ENCODE results near the gene ARRDC5. TPM values are rescaled to one million over a fixed set of nuclear protein-coding genes. Genes with fewer than 3 reads are reported as not detected.

The ARRDC5 gene
- total and polyA plus RNA-seq, 10 donors = 1.4 to 9.4 (median 6.5) TPM

DNA sequence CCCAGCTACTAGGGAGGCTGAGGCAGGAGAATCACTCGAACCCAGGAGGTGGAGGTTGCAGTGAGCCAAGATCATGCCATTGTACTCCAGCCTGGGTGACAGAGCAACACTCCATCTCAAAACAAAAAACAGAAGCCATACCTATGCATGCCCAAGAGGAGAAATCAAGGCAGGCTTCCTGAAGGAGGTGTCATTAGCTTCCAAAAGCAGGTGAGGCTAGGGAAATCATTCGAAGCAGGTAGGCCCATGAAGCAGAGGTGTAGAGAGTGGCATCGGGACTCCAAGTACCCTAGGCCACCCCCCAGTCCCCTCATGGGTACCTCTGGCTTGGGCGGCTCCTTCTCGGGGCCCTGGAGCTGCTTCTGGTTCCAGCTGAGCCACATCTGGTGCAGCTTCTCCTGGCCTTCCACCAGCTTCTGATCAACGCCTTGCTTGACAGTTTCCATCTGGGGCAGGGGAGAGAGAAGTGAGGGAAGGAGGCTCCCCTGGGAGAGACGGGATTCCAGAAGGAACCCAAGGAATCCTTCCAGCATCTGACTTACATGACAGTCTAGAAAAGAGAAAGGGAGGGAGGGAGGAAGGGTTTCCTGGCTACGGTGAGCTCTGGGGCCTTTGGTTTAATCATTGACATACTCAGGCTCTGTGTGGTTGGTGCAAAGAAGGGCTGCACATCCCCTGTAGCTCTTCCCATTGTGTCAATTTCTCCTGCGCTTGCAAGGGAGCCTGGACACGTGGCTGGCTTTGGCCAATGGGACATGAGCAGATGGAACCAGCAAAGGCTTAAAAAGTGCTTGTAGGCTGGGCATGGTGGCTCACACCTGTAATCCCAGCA is 58.1 kb downstream of the ARRDC5 start:
- peaks cover 0 to 98% (median 77%) of the 10 kb centered on the region in 6 donors for H3K36me3 ChIP-seq
- WGBS, 5 donors = 86 to 94% (median 88%) methylated on average over 10 of the region's 10 CpGs
- H3K27ac ChIP-seq = no peak overlapping the region

DNA sequence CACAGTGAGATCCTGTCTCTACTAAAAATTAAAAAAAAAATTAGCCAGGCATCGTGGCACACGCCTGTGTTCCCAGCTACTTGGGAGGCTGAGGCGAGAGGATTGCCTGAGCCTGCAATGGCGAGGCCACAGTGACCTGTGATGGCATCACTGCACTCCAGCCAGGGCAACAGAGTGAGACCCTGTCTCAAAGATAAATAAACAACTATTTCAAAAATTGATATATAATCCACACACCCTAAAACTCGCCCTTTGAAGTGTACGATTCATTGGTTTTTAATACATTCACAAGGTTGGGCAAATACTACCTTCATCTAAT is 59.1 kb downstream of the ARRDC5 start:
- Histone ChIP-seq H3K4me1 (peaks cover 0 to 14% (median 2%) of the 10 kb centered on the region in 6 donors), H3K36me3 (peaks cover 4 to 98% (median 80%) of the 10 kb centered on the region in 6 donors), H3K27ac (no peak overlapping the region), H3K9me3 (no peaks in the 10 kb centered on the region), H3K27me3 (replicated peaks in 1 of 7) (no peaks in the 10 kb centered on the region), H3K4me3 (no peak overlapping the region)
- no peak for DNase-seq
- 90 to 97% (median 94%) methylated on average over 6 of the region's 6 CpGs for WGBS, 5 donors
- TF ChIP-seq, protein P1, sequence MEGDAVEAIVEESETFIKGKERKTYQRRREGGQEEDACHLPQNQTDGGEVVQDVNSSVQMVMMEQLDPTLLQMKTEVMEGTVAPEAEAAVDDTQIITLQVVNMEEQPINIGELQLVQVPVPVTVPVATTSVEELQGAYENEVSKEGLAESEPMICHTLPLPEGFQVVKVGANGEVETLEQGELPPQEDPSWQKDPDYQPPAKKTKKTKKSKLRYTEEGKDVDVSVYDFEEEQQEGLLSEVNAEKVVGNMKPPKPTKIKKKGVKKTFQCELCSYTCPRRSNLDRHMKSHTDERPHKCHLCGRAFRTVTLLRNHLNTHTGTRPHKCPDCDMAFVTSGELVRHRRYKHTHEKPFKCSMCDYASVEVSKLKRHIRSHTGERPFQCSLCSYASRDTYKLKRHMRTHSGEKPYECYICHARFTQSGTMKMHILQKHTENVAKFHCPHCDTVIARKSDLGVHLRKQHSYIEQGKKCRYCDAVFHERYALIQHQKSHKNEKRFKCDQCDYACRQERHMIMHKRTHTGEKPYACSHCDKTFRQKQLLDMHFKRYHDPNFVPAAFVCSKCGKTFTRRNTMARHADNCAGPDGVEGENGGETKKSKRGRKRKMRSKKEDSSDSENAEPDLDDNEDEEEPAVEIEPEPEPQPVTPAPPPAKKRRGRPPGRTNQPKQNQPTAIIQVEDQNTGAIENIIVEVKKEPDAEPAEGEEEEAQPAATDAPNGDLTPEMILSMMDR (IDR thresholded peaks at IDR 0.05 in 8 of 11, conservative IDR thresholded peaks at IDR 0.05 in 3 of 11) = no peak
- TF ChIP-seq POLR2AphosphoS5 (IDR thresholded peaks at IDR 0.05) = no peak
- TF ChIP-seq POLR2A (IDR thresholded peaks at IDR 0.05) = no peak
- intact Hi-C loops (cut with DNase I; ENCODE audit: low total_unique reads) = no loop called here

More for the DNA sequence above, 58.1 kb downstream of the ARRDC5 start:
- TF ChIP-seq, protein P1 (IDR thresholded peaks at IDR 0.05 in 8 of 11, conservative IDR thresholded peaks at IDR 0.05 in 3 of 11) = no peak
- no peak for TF ChIP-seq POLR2AphosphoS5 (IDR thresholded peaks at IDR 0.05)
- TF ChIP-seq POLR2A (IDR thresholded peaks at IDR 0.05) = no peak
- Histone ChIP-seq H3K9me3 (no peaks in the 10 kb centered on the region), H3K4me1 (peaks cover 0 to 14% (median 2%) of the 10 kb centered on the region in 6 donors), H3K4me3 (no peak overlapping the region), H3K27me3 (replicated peaks in 1 of 7) (no peaks in the 10 kb centered on the region)
- DNase-seq = no peak
- intact Hi-C loops (cut with DNase I; ENCODE audit: low total_unique reads) = no loop called here

Small RNAs within 50 kb of the gene (microRNA-seq; reads per million reads assigned to microRNA genes)
- gene MIR4747 = 0 reads per million in 3 donors

Small RNAs within 50 kb of the gene (small RNA-seq; reads per million reads assigned to genes)
- gene MIR4747 = 0 to 0.06 (median 0) reads per million in 4 donors

Other genes starting within 250 kb of the ARRDC5 start
- 100 to 1,000 TPM in 1 of 7 donors, 10 to 100 TPM in 6; 39.7 to 100 (median 66.3) TPM for gene MYDGF, start 232.6 kb downstream of the ARRDC5 start, total RNA-seq
- 10 to 100 TPM; 39.0 to 72.5 (median 62.6) TPM for gene MYDGF, start 232.6 kb downstream of the ARRDC5 start, polyA plus RNA-seq
- gene DPP9, start 179.1 kb downstream of the ARRDC5 start, total RNA-seq = 10 to 100 TPM; 47.4 to 89.9 (median 69.7) TPM
- 10 to 100 TPM; 22.8 to 44.8 (median 28.8) TPM for gene DPP9, start 179.1 kb downstream of the ARRDC5 start, polyA plus RNA-seq
- gene FEM1A, start 111.2 kb downstream of the ARRDC5 start, total RNA-seq = 10 to 100 TPM; 10.3 to 18.2 (median 13.8) TPM
- 1 to 10 TPM; 2.5 to 5.4 (median 3.3) TPM for gene FEM1A, start 111.2 kb downstream of the ARRDC5 start, polyA plus RNA-seq
- 10 to 100 TPM; 10.2 to 21.0 (median 14.7) TPM for gene TICAM1, start 71.2 kb downstream of the ARRDC5 start, total RNA-seq
- gene TICAM1, start 71.2 kb downstream of the ARRDC5 start, polyA plus RNA-seq = 10 to 100 TPM in 1 of 3 donors, 1 to 10 TPM in 2; 4.4 to 12.5 (median 4.6) TPM
- 10 to 100 TPM; 26.7 to 63.5 (median 46.9) TPM for gene PLIN3, start 35.2 kb downstream of the ARRDC5 start, total RNA-seq
- 10 to 100 TPM; 28.0 to 40.0 (median 29.3) TPM for gene PLIN3, start 35.2 kb downstream of the ARRDC5 start, polyA plus RNA-seq
- gene UHRF1, start 6.6 kb upstream of the ARRDC5 start, total RNA-seq = 10 to 100 TPM in 1 of 7 donors, 1 to 10 TPM in 6; 2.1 to 10.8 (median 5.9) TPM
- gene UHRF1, start 6.6 kb upstream of the ARRDC5 start, polyA plus RNA-seq = 1 to 10 TPM; 1.5 to 6.8 (median 3.3) TPM
- gene KDM4B, start 66.2 kb upstream of the ARRDC5 start, total RNA-seq = 10 to 100 TPM; 37.9 to 80.5 (median 56.6) TPM
- gene KDM4B, start 66.2 kb upstream of the ARRDC5 start, polyA plus RNA-seq = 10 to 100 TPM; 18.3 to 31.8 (median 22.7) TPM